Measurements from ENCODE around the gene TGFB2. TPM values are rescaled to one million over a fixed set of nuclear protein-coding genes. Genes with fewer than 3 reads are reported as not detected.

Gene TGFB2
- total and polyA plus RNA-seq, 2 experiments from 2014 or later, result 0.97 to 1.3 TPM

DNA sequence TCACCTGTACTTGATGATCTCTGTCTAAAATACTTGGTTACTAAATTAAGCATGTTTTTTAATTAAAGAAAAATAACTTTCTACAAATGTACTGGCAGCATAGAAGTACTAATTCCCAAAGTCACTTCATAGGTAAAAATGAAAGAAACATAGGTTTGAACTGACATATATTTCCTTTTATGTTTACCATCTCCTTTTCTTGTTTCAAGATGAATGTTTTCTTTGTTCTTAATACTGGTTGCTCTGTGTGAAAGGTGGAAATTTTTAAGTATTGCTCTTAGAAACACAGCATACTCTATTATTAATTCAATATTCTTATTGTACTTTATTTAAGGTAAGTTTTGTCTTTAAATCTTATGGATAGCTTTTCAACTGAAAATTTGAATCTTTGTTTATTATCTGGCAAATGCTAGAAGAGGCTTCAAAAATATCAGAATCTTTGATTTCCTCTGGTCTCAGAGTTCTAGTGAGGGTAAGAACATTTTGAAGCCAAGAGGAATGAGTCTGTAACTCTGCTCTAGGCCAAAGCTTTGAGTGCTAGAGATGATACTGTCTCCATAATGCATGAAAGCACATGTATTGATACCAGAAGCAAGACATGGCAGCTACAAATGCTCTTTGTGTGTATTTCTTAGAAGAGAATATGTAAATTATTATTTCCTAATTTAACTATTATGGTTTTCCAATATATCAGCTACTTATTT is 41.8 kb upstream of the TGFB2 start:
- Histone ChIP-seq H3K4me2 (ENCODE audit: unreplicated experiment) (no peak overlapping the region), H2AFZ (no peak overlapping the region), H4K20me1 (ENCODE audit: insufficient read depth) (no peaks in the 10 kb centered on the region), H3K9me2 (ENCODE audit: insufficient read depth) (no peaks in the 10 kb centered on the region), H3K27me3 (replicated peaks; ENCODE audit: insufficient read depth) (no peaks in the 10 kb centered on the region), H3K9ac (no peak overlapping the region), H3K4me3 (no peak overlapping the region), H3K4me1 (ENCODE audit: insufficient read depth) (peaks cover 9% of the 10 kb centered on the region), H3K27ac (no peak overlapping the region), H3K79me2 (ENCODE audit: insufficient read depth) (peaks cover 39% of the 10 kb centered on the region), H3K36me3 (ENCODE audit: low read depth) (peaks cover 12% of the 10 kb centered on the region; the same call in 1 of the 2 replicates), H3F3A (ENCODE audit: insufficient read depth) (no peaks in the 10 kb centered on the region), H3K9me3 (ENCODE audit: low read depth) (no peaks in the 10 kb centered on the region)
- in situ Hi-C loops (cut with MboI), result no loop called here
- DNase-seq, result no peak
- TF ChIP-seq EZH2 (IDR thresholded peaks at IDR 0.05; ENCODE audit: insufficient read depth, poor library complexity, severe bottlenecking), result no peak

DNA sequence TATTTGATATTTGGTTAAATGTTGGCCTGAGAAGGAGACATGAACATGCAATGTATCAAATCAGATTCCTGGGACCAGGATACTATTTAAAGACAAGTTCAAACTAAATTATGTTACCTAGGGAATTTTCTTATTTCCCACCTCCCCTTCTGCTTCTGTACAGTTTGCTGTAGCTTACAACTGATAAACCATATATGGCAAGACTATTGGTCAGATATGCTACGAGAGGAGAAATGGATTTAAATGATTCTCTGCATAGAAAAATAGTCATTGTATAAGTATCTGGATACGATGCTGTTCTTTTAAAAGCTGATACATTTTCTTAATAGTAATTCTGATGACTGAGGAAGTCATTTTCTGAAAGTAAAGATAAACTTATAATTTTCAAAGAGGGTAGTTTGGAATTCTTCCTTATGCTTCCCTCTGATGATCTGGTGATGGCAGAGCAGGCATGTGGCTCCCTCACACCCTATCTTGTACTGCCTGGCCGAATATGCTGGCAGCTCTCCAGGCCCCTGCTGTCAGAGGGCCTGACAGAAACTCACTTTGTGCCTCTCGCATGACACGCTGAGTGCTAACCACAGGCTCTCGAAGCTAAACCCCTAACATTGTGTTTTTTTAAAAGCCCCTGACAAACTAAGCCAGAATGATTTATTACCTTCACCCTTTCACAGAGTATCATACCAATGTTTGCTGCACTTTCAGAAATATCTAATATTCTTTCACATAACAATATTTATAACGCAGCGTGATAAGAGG is 40.7 kb upstream of the TGFB2 start:
- peaks cover 3% of the 10 kb centered on the region for H3K4me1 ChIP-seq (ENCODE audit: insufficient read depth)
- no peak overlapping the region for H3K9ac ChIP-seq
- no peaks in the 10 kb centered on the region for H3K9me3 ChIP-seq (ENCODE audit: low read depth)
- H3K36me3 ChIP-seq (ENCODE audit: low read depth), result peaks cover 12% of the 10 kb centered on the region; the same call in 1 of the 2 replicates
- no peaks in the 10 kb centered on the region for H4K20me1 ChIP-seq (ENCODE audit: insufficient read depth)
- H3K27ac ChIP-seq, result no peak overlapping the region
- H3K4me2 ChIP-seq (ENCODE audit: unreplicated experiment), result no peak overlapping the region
- TF ChIP-seq EZH2 (IDR thresholded peaks at IDR 0.05; ENCODE audit: insufficient read depth, poor library complexity, severe bottlenecking) (no peak), EZH2phosphoT487 (IDR thresholded peaks at IDR 0.05; ENCODE audit: insufficient read depth, low read depth) (no peak)
- H3F3A ChIP-seq (ENCODE audit: insufficient read depth), result no peaks in the 10 kb centered on the region
- H3K9me2 ChIP-seq (ENCODE audit: insufficient read depth), result no peaks in the 10 kb centered on the region
- H2AFZ ChIP-seq, result no peak overlapping the region
- in situ Hi-C loops (cut with MboI), result no loop called here
- no peak overlapping the region for H3K4me3 ChIP-seq
- DNase-seq, result no peak
- peaks cover 30% of the 10 kb centered on the region for H3K79me2 ChIP-seq (ENCODE audit: insufficient read depth)
- no peaks in the 10 kb centered on the region for H3K27me3 ChIP-seq (replicated peaks; ENCODE audit: insufficient read depth)
- 85 to 87% methylated on average over 8 of the region's 8 CpGs for WGBS, 2 experiments (ENCODE audit: low coverage in 1 of 2, low lambda C conversion rate in 2 of 2, missing lambda C conversion rate in 2 of 2)

DNA sequence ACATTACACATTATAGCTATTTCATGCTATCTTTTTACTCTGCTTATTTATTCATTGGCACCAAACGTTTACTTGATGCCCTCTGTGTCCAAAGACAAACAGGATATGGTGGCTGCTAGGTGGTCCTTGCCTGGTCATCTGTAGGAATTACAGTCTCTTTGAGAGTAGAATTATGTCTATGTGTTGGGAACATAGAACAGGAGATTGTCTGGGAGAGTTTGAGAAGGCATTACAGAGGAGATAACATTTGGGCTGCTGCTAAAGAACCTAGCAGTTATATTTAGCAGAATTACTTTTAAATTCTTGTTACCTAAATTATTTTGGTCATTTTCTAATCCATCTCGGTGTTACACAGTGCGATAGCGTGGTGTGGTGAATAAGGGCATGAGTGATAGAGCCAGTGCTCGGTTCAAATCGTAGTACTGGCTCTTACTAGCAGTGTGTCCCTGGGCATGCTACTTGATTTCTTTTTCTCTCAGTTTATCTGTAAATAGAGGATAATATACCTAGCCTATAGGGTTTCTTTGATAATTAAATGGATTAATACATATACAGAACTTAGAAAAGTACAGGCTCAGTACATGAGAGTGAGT is 39.6 kb upstream of the TGFB2 start:
- H3K36me3 ChIP-seq (ENCODE audit: low read depth), result peaks cover 12% of the 10 kb centered on the region; the same call in 1 of the 2 replicates
- TF ChIP-seq EZH2 (IDR thresholded peaks at IDR 0.05; ENCODE audit: insufficient read depth, poor library complexity, severe bottlenecking) (no peak), EZH2phosphoT487 (IDR thresholded peaks at IDR 0.05; ENCODE audit: insufficient read depth, low read depth) (no peak)
- no peak overlapping the region for H3K9ac ChIP-seq
- H3F3A ChIP-seq (ENCODE audit: insufficient read depth), result no peaks in the 10 kb centered on the region
- in situ Hi-C loops (cut with MboI), result no loop called here
- no peak overlapping the region for H2AFZ ChIP-seq
- peaks cover 19% of the 10 kb centered on the region for H3K79me2 ChIP-seq (ENCODE audit: insufficient read depth)
- no peaks in the 10 kb centered on the region for H4K20me1 ChIP-seq (ENCODE audit: insufficient read depth)
- H3K9me3 ChIP-seq (ENCODE audit: low read depth), result no peaks in the 10 kb centered on the region
- H3K27ac ChIP-seq, result no peak overlapping the region
- no peaks in the 10 kb centered on the region for H3K9me2 ChIP-seq (ENCODE audit: insufficient read depth)
- no peaks in the 10 kb centered on the region for H3K27me3 ChIP-seq (replicated peaks; ENCODE audit: insufficient read depth)
- H3K4me1 ChIP-seq (ENCODE audit: insufficient read depth), result no peaks in the 10 kb centered on the region
- no peak for DNase-seq
- 90 to 91% methylated on average over 6 of the region's 6 CpGs for WGBS, 2 experiments (ENCODE audit: low coverage in 1 of 2, low lambda C conversion rate in 2 of 2, missing lambda C conversion rate in 2 of 2)
- no peak overlapping the region for H3K4me2 ChIP-seq (ENCODE audit: unreplicated experiment)
- H3K4me3 ChIP-seq, result no peak overlapping the region

DNA sequence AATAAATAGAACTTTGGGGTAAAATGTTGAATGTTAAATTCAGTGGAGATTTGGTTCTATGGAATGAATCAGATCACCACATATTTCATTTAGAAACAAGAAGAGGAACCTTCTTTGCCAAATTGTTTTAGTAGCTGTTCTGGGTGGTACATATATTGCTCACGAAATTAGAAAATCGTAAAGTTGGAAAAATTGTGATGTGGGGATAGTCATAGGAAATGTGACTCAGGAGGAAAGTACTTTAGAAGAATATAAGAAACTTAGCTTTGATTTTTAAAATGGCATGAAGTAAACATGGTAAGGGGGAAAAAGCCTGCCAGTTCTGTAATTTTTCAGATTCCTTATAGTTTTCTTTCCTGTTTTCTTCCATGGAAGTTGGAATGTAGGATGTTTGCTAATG is 32.6 kb upstream of the TGFB2 start:
- H3F3A ChIP-seq (ENCODE audit: insufficient read depth), result peaks cover 6% of the 10 kb centered on the region; the same call in 1 of the 2 replicates
- H3K79me2 ChIP-seq (ENCODE audit: insufficient read depth), result no peaks in the 10 kb centered on the region
- no peaks in the 10 kb centered on the region for H4K20me1 ChIP-seq (ENCODE audit: insufficient read depth)
- H3K9ac ChIP-seq, result no peak overlapping the region
- H3K4me3 ChIP-seq, result no peak overlapping the region
- H3K36me3 ChIP-seq (ENCODE audit: low read depth), result peaks cover 2% of the 10 kb centered on the region; the same call in 1 of the 2 replicates
- in situ Hi-C loops (cut with MboI), result no loop called here
- no peaks in the 10 kb centered on the region for H3K9me3 ChIP-seq (ENCODE audit: low read depth)
- 40 to 83% methylated on average over 2 of the region's 2 CpGs for WGBS, 2 experiments (ENCODE audit: low coverage in 1 of 2, low lambda C conversion rate in 2 of 2, missing lambda C conversion rate in 2 of 2)
- H3K4me2 ChIP-seq (ENCODE audit: unreplicated experiment), result peak overlapping the region; percentile 19
- no peak overlapping the region for H2AFZ ChIP-seq
- peaks cover 10% of the 10 kb centered on the region for H3K4me1 ChIP-seq (ENCODE audit: insufficient read depth)
- H3K27ac ChIP-seq, result peak overlapping the region; percentile 15; the same call in 1 of the 2 replicates
- H3K9me2 ChIP-seq (ENCODE audit: insufficient read depth), result no peaks in the 10 kb centered on the region
- DNase-seq, result peak; percentile 49
- no peak for TF ChIP-seq EZH2 (IDR thresholded peaks at IDR 0.05; ENCODE audit: insufficient read depth, poor library complexity, severe bottlenecking)
- TF ChIP-seq EZH2phosphoT487 (IDR thresholded peaks at IDR 0.05; ENCODE audit: insufficient read depth, low read depth), result no peak
- H3K27me3 ChIP-seq (replicated peaks; ENCODE audit: insufficient read depth), result no peaks in the 10 kb centered on the region

Data from GM23248 (cell line).